ENCODE results near the gene REG4. TPM values are rescaled to one million over a fixed set of nuclear protein-coding genes. Genes with fewer than 3 reads are reported as not detected.
"Not testable (repeated sequence)": the region's sequence is repeated elsewhere in the genome, so short reads cannot be mapped to it uniquely, and the experiment has no call there.

The REG4 gene
- total RNA-seq = 1 to 10 TPM in 3 of 5 experiments, under 1 TPM in 1, not detected in 1; 0.37 to 4.9 (median 3.5) TPM
- polyA plus RNA-seq = 1 to 10 TPM; 4.5 to 9.8 TPM
- not detected for total RNA-seq

GRCh38 chr1:119811387-119811786 is at the start of gene REG4:
Gene REG4, minus strand, starts transcription at chr1:119811460. Its CDS starts 2,691 bp downstream, at chr1:119808769.
- Mint-ChIP-seq H3K27ac (no peak within 1 kb of the TSS), H3K9me3 (no peaks in the 10 kb centered on the region), H3K4me1 (peaks cover 0 to 10% (median 5%) of the 10 kb centered on the region in 7 donors), H3K27me3 (peaks cover 10 to 69% (median 16%) of the 10 kb centered on the region in 5 donors), H3K36me3 (no peaks in the 10 kb centered on the region), H3K4me3 (no peak within 1 kb of the TSS)
- intact Hi-C loops (cut with micrococcal nuclease) = no loop called here
- no peak within 1 kb of the TSS for H3K4me3 ChIP-seq (ENCODE audit: low read length)
- H3K36me3 ChIP-seq (ENCODE audit: control insufficient read depth in 2 of 3, insufficient read depth in 3 of 3, low read length in 3 of 3) = no peaks in the 10 kb centered on the region
- H3K27ac ChIP-seq (ENCODE audit: low read depth, low read length) = no peak within 1 kb of the TSS
- no peak for DNase-seq
- peaks cover 0 to 4% of the 10 kb centered on the region in 2 donors for H3K27me3 ChIP-seq (ENCODE audit: control insufficient read depth in 2 of 2, insufficient read depth in 2 of 2, low read length in 2 of 2)
- ATAC-seq = no peak
- H3K4me1 ChIP-seq (ENCODE audit: control insufficient read depth in 2 of 2, insufficient read depth in 2 of 2, low read length in 2 of 2) = no peaks in the 10 kb centered on the region
- H3K9me3 ChIP-seq (ENCODE audit: control insufficient read depth in 2 of 3, low read length in 3 of 3) = no peaks in the 10 kb centered on the region
- POLR2A ChIA-PET = no interaction called here
- CTCF ChIA-PET = no interaction called here

GRCh38 chr1:119859647-119860046 is 48.4 kb upstream of the REG4 start:
- Histone ChIP-seq H3K4me1 (ENCODE audit: control insufficient read depth in 2 of 2, insufficient read depth in 2 of 2, low read length in 2 of 2) (no peaks in the 10 kb centered on the region), H3K9me3 (ENCODE audit: control insufficient read depth in 2 of 3, low read length in 3 of 3) (no peaks in the 10 kb centered on the region), H3K36me3 (ENCODE audit: control insufficient read depth in 2 of 3, insufficient read depth in 3 of 3, low read length in 3 of 3) (no peaks in the 10 kb centered on the region), H3K4me3 (ENCODE audit: low read length) (no peak overlapping the region), H3K27me3 (ENCODE audit: control insufficient read depth in 2 of 2, insufficient read depth in 2 of 2, low read length in 2 of 2) (no peaks in the 10 kb centered on the region), H3K27ac (ENCODE audit: low read depth, low read length) (no peak overlapping the region)
- ATAC-seq (peak; percentile 50), DNase-seq (no peak)
- Mint-ChIP-seq H3K9me3 (no peaks in the 10 kb centered on the region), H3K4me3 (no peak overlapping the region), H3K27ac (peak overlapping the region in 1 of 9 donors; percentile 44), H3K4me1 (peaks cover 0 to 30% (median 0%) of the 10 kb centered on the region in 7 donors), H3K27me3 (peaks cover 8 to 28% (median 14%) of the 10 kb centered on the region in 5 donors), H3K36me3 (peaks cover 0 to 2% (median 0%) of the 10 kb centered on the region in 5 donors)
- ChIA-PET POLR2A (no interaction called here), CTCF (no interaction called here)
- intact Hi-C loops (cut with micrococcal nuclease) = no loop called here

DNA sequence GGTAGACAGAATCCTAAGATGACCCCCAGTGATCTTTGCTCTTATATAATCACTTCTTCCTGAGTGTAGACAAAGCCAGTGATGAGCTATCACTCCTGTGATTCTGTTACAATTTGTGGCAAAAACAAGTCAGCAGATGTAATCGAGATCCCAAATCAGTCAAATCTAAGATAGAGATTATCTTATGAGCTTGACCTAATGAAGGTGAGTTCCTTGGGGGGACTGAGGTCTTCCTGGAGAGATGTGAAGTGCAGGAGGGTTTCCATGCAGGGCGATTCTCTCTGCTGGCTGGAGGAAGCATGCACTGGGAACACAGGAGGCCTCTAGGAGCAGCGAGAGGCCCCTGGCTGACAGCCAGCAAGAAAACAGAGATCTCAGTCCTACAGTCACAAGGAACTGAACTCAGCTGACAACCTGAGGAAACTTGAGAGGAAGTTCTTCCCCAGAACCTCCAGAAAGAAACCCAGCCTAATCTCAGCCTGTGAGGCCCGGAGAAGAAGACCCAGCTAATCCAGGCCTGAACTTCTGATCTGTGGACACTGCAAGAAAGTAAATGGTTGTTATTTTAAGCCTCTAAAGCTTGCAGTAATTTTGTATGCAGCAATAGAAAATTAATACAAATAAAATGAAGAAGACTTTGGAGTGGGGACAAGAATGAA is 47.4 kb upstream of the REG4 start:
- intact Hi-C loops (cut with micrococcal nuclease); ATAC-seq; H3K4me1 ChIP-seq (ENCODE audit: control insufficient read depth in 2 of 2, insufficient read depth in 2 of 2, low read length in 2 of 2); H3K27ac ChIP-seq (ENCODE audit: low read depth, low read length); H3K9me3 Mint-ChIP-seq; CTCF ChIA-PET; H3K9me3 ChIP-seq (ENCODE audit: control insufficient read depth in 2 of 3, low read length in 3 of 3); H3K27ac Mint-ChIP-seq; H3K36me3 Mint-ChIP-seq; DNase-seq; H3K36me3 ChIP-seq (ENCODE audit: control insufficient read depth in 2 of 3, insufficient read depth in 3 of 3, low read length in 3 of 3); H3K27me3 ChIP-seq (ENCODE audit: control insufficient read depth in 2 of 2, insufficient read depth in 2 of 2, low read length in 2 of 2); H3K4me3 ChIP-seq (ENCODE audit: low read length); POLR2A ChIA-PET: not testable (repeated sequence)
- peaks cover 0 to 30% (median 0%) of the 10 kb centered on the region in 7 donors for H3K4me1 Mint-ChIP-seq
- peak overlapping the region in 1 of 10 donors; percentile 48 for H3K4me3 Mint-ChIP-seq
- H3K27me3 Mint-ChIP-seq = peaks cover 8 to 20% (median 13%) of the 10 kb centered on the region in 5 donors

GRCh38 chr1:119858126-119858525 is 46.9 kb upstream of the REG4 start:
- H3K4me1 ChIP-seq (ENCODE audit: control insufficient read depth in 2 of 2, insufficient read depth in 2 of 2, low read length in 2 of 2) = no peaks in the 10 kb centered on the region
- no peak overlapping the region for H3K4me3 ChIP-seq (ENCODE audit: low read length)
- no peak overlapping the region for H3K27ac ChIP-seq (ENCODE audit: low read depth, low read length)
- Mint-ChIP-seq H3K9me3 (no peaks in the 10 kb centered on the region), H3K27ac (no peak overlapping the region), H3K27me3 (peaks cover 7 to 16% (median 9%) of the 10 kb centered on the region in 5 donors), H3K36me3 (peaks cover 0 to 2% (median 0%) of the 10 kb centered on the region in 5 donors), H3K4me3 (no peak overlapping the region), H3K4me1 (peaks cover 0 to 30% (median 0%) of the 10 kb centered on the region in 7 donors)
- no peak for DNase-seq
- H3K9me3 ChIP-seq (ENCODE audit: control insufficient read depth in 2 of 3, low read length in 3 of 3) = no peaks in the 10 kb centered on the region
- H3K27me3 ChIP-seq (ENCODE audit: control insufficient read depth in 2 of 2, insufficient read depth in 2 of 2, low read length in 2 of 2) = no peaks in the 10 kb centered on the region
- ChIA-PET CTCF (no interaction called here), POLR2A (no interaction called here)
- H3K36me3 ChIP-seq (ENCODE audit: control insufficient read depth in 2 of 3, insufficient read depth in 3 of 3, low read length in 3 of 3) = no peaks in the 10 kb centered on the region
- intact Hi-C loops (cut with micrococcal nuclease) = no loop called here
- ATAC-seq = no peak

- intact Hi-C loops (cut with micrococcal nuclease) = no loop called here
- H3K9me3 Mint-ChIP-seq = no peaks in the 10 kb centered on the region
- H3K4me3 Mint-ChIP-seq = no peak overlapping the region
- ChIA-PET POLR2A (no interaction called here), CTCF (no interaction called here)
- DNase-seq = no peak
- no peaks in the 10 kb centered on the region for H3K4me1 ChIP-seq (ENCODE audit: control insufficient read depth in 2 of 2, insufficient read depth in 2 of 2, low read length in 2 of 2)
- H3K27me3 ChIP-seq (ENCODE audit: control insufficient read depth in 2 of 2, insufficient read depth in 2 of 2, low read length in 2 of 2) = no peaks in the 10 kb centered on the region
- no peak overlapping the region for H3K27ac ChIP-seq (ENCODE audit: low read depth, low read length)
- H3K9me3 ChIP-seq (ENCODE audit: control insufficient read depth in 2 of 3, low read length in 3 of 3) = no peaks in the 10 kb centered on the region
- no peak overlapping the region for H3K4me3 ChIP-seq (ENCODE audit: low read length)
- H3K27ac Mint-ChIP-seq = no peak overlapping the region
- H3K27me3 Mint-ChIP-seq = peaks cover 0 to 14% (median 2%) of the 10 kb centered on the region in 5 donors
- no peaks in the 10 kb centered on the region for H3K36me3 Mint-ChIP-seq
- ATAC-seq = no peak
- no peaks in the 10 kb centered on the region for H3K36me3 ChIP-seq (ENCODE audit: control insufficient read depth in 2 of 3, insufficient read depth in 3 of 3, low read length in 3 of 3)
- peaks cover 0 to 3% (median 0%) of the 10 kb centered on the region in 7 donors for H3K4me1 Mint-ChIP-seq
Observed at GRCh38 chr1:119853155-119853554, 41.9 kb upstream of the REG4 start.

DNA sequence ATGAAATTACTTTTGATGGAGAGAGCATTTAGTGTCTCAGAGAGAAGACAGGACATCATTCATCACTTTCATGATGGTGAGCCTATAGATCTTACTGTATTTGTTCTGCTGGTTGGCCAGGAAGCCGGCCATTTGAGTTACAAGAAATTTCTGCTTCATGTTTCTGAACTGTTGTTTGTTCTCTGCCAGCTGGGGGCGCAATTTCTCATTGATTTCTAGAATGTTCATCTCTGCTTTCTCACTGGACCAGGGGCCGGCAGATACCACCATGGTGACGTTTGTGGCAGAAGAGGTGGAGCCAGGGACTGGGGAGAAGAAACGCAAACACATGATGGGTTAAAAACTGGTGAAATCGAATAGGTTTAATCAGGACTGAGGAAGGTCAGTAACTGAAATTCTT is 32.9 kb upstream of the REG4 start:
- H3K27ac ChIP-seq (ENCODE audit: low read depth, low read length); H3K4me3 Mint-ChIP-seq; H3K4me1 Mint-ChIP-seq; H3K4me3 ChIP-seq (ENCODE audit: low read length); H3K4me1 ChIP-seq (ENCODE audit: control insufficient read depth in 2 of 2, insufficient read depth in 2 of 2, low read length in 2 of 2); H3K27me3 ChIP-seq (ENCODE audit: control insufficient read depth in 2 of 2, insufficient read depth in 2 of 2, low read length in 2 of 2); CTCF ChIA-PET; H3K36me3 Mint-ChIP-seq; intact Hi-C loops (cut with micrococcal nuclease); ATAC-seq; H3K9me3 Mint-ChIP-seq; H3K9me3 ChIP-seq (ENCODE audit: control insufficient read depth in 2 of 3, low read length in 3 of 3); H3K27ac Mint-ChIP-seq; POLR2A ChIA-PET; DNase-seq; H3K36me3 ChIP-seq (ENCODE audit: control insufficient read depth in 2 of 3, insufficient read depth in 3 of 3, low read length in 3 of 3): not testable (repeated sequence)
- peaks cover 0 to 40% (median 0%) of the 10 kb centered on the region in 5 donors for H3K27me3 Mint-ChIP-seq

DNA sequence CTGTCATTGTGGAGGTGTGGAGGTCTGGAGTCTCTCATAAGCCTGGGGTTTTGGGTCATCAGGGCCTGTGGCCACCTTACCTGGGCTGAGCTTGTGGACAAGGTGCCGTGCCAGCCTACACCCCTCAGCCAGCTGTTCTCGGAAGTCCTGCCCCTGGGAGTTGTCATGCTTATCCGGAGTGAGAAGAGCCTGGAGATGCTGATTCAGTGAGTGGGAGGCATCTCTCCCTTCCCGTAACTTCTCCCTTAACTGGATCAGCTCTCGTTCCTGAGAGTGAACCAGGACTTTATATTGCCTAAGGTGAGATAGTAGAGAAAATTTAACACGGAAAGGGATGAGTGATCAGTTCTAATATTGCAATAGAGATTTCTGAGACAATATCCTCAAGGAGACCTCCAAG is 30.0 kb upstream of the REG4 start:
- peaks cover 0 to 2% (median 0%) of the 10 kb centered on the region in 7 donors for H3K4me1 Mint-ChIP-seq
- no peak overlapping the region for H3K4me3 Mint-ChIP-seq
- intact Hi-C loops (cut with micrococcal nuclease) = loop anchor here in 1 of 2 donors (1.0 kb wide), 1 partner anchor 10 kb away; no protein-coding TSS in a partner anchor
- no peaks in the 10 kb centered on the region for H3K9me3 Mint-ChIP-seq
- Histone ChIP-seq H3K4me1 (ENCODE audit: control insufficient read depth in 2 of 2, insufficient read depth in 2 of 2, low read length in 2 of 2) (no peaks in the 10 kb centered on the region), H3K4me3 (ENCODE audit: low read length) (no peak overlapping the region), H3K36me3 (ENCODE audit: control insufficient read depth in 2 of 3, insufficient read depth in 3 of 3, low read length in 3 of 3) (no peaks in the 10 kb centered on the region), H3K27me3 (ENCODE audit: control insufficient read depth in 2 of 2, insufficient read depth in 2 of 2, low read length in 2 of 2) (no peaks in the 10 kb centered on the region), H3K27ac (ENCODE audit: low read depth, low read length) (no peak overlapping the region), H3K9me3 (ENCODE audit: control insufficient read depth in 2 of 3, low read length in 3 of 3) (no peaks in the 10 kb centered on the region)
- POLR2A ChIA-PET = no interaction called here
- CTCF ChIA-PET = no interaction called here
- DNase-seq (no peak), ATAC-seq (no peak)
- H3K27me3 Mint-ChIP-seq = peaks cover 0 to 39% (median 5%) of the 10 kb centered on the region in 5 donors
- H3K36me3 Mint-ChIP-seq = no peaks in the 10 kb centered on the region
- no peak overlapping the region for H3K27ac Mint-ChIP-seq

All from naive thymus-derived CD4-positive, alpha-beta T cell (primary cell).